LoVo (cell line): ENCODE results near the gene PHAF1.

Experiments
- DNase-seq: peaks from one replicate; pipeline ENCODE4 v3.0.0-alpha.2; 2016; ENCODE audit warnings: low spot score

PHAF1 gene

GRCh38 chr16:67180166-67180565 is 70.4 kb downstream of the PHAF1 start:
- DNase-seq: no peak

- no peak for DNase-seq
These were observed 71.6 kb downstream of the PHAF1 start for GRCh38 chr16:67181346-67181745.

- no peak for DNase-seq
These were observed 72.5 kb downstream of the PHAF1 start for GRCh38 chr16:67182288-67182687.

GRCh38 chr16:67183284-67183626 is 73.5 kb downstream of the PHAF1 start:
- DNase-seq: no peak

GRCh38 chr16:67183627-67184452 is 74.1 kb downstream of the PHAF1 start, which contains the start of gene MATCAP1:
MATCAP1 (minus strand) TSS chr16:67183963; CDS start chr16:67180610, 3,353 bp downstream.
- peak; percentile 97 for DNase-seq

GRCh38 chr16:67184453-67184994 is 74.8 kb downstream of the PHAF1 start:
- DNase-seq: no peak

GRCh38 chr16:67184995-67185650 is 75.4 kb downstream of the PHAF1 start:
- peak; percentile 76 for DNase-seq

- no peak for DNase-seq
These were observed 76.0 kb downstream of the PHAF1 start for GRCh38 chr16:67185651-67186134.

- DNase-seq: no peak
These were observed 76.8 kb downstream of the PHAF1 start for GRCh38 chr16:67186550-67186950.

GRCh38 chr16:67187175-67187890 is 77.6 kb downstream of the PHAF1 start:
- no peak for DNase-seq

GRCh38 chr16:67188323-67188722 is 78.6 kb downstream of the PHAF1 start:
- no peak for DNase-seq

GRCh38 chr16:67188798-67189197 is 79.1 kb downstream of the PHAF1 start:
- DNase-seq: no peak

- no peak for DNase-seq
These were observed 80.3 kb downstream of the PHAF1 start, which contains the start of gene EXOC3L1 for GRCh38 chr16:67190041-67190440. EXOC3L1 (minus strand) TSS chr16:67190136; CDS start chr16:67189676, 460 bp downstream.

- DNase-seq: no peak
These were observed 81.0 kb downstream of the PHAF1 start for GRCh38 chr16:67190448-67191399.

- DNase-seq: no peak
These were observed 81.8 kb downstream of the PHAF1 start for GRCh38 chr16:67191411-67191994.

- DNase-seq: peak; percentile 94
These were observed 82.4 kb downstream of the PHAF1 start, which contains the start of gene E2F4 for GRCh38 chr16:67191995-67192681. E2F4 (plus strand) TSS chr16:67192155; CDS start chr16:67192228, 73 bp downstream.

GRCh38 chr16:67192781-67193361 is 83.1 kb downstream of the PHAF1 start:
- DNase-seq: no peak

GRCh38 chr16:67193536-67193935 is 83.8 kb downstream of the PHAF1 start:
- no peak for DNase-seq

- no peak for DNase-seq
These were observed 84.5 kb downstream of the PHAF1 start for GRCh38 chr16:67194260-67194659.

GRCh38 chr16:67195676-67196075 is 85.9 kb downstream of the PHAF1 start:
- DNase-seq: no peak
